Measurements from ENCODE around the gene C15orf61. TPM values are rescaled to one million over a fixed set of nuclear protein-coding genes. Genes with fewer than 3 reads are reported as not detected.

C15orf61 gene
- 10 to 100 TPM in 7 of 10 donors, 1 to 10 TPM in 3; 6.9 to 15.0 (median 11.9) TPM for total RNA-seq
- polyA plus RNA-seq, result 1 to 10 TPM; 2.7 to 5.3 TPM
- long read RNA-seq, donor 1, full-length matches to known transcripts, result 39 of 39 reads
- long read RNA-seq, donor 1, partial matches to known transcripts, result 0 of 39 reads
- long read RNA-seq, donor 1, other reads (novel, unspliced or antisense), result 0 of 39 reads
- long read RNA-seq, donor 2, full-length matches to known transcripts, result 53 of 53 reads
- long read RNA-seq, donor 2, partial matches to known transcripts, result 0 of 53 reads
- long read RNA-seq, donor 2, other reads (novel, unspliced or antisense), result 0 of 53 reads
- long read RNA-seq, donor 3, full-length matches to known transcripts, result 8 of 10 reads
- long read RNA-seq, donor 3, partial matches to known transcripts, result 0 of 10 reads
- long read RNA-seq, donor 3, other reads (novel, unspliced or antisense), result 2 of 10 reads

DNA sequence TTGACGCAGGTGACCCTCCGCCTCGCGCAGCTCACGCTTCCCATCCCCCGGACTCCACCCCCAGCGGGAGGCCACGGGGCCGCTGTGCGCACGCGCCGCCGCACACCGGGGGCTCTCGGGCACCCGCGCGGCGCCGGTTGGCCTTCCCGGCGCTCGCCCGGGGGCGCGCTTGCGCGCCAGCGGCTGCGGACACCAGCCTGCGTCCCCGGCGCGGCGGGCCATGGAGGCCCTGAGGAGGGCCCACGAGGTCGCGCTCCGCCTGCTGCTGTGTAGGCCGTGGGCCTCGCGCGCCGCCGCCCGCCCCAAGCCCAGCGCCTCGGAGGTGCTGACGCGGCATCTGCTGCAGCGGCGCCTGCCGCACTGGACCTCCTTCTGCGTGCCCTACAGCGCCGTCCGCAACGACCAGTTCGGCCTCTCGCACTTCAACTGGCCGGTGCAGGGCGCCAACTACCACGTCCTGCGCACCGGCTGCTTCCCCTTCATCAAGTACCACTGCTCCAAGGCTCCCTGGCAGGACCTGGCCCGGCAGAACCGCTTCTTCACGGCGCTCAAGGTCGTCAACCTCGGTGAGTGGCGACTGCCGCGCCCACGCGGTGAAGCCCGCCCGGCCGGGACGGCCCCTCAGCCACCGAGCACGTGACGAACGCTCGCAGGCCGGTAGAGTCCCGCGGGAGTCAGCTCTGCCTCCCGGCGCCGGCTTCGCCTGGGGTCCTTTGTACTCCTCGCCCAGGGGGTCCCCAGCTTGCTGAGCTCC lies at the start of gene C15orf61:
C15orf61 (plus strand) TSS at position 103 of the 754 bp plus-strand sequence; CDS start at position 221, 118 bp downstream.
- peak within 1 kb of the TSS; percentile 55 to 82 (median 76) for H3K4me3 ChIP-seq
- TF ChIP-seq, protein P1, sequence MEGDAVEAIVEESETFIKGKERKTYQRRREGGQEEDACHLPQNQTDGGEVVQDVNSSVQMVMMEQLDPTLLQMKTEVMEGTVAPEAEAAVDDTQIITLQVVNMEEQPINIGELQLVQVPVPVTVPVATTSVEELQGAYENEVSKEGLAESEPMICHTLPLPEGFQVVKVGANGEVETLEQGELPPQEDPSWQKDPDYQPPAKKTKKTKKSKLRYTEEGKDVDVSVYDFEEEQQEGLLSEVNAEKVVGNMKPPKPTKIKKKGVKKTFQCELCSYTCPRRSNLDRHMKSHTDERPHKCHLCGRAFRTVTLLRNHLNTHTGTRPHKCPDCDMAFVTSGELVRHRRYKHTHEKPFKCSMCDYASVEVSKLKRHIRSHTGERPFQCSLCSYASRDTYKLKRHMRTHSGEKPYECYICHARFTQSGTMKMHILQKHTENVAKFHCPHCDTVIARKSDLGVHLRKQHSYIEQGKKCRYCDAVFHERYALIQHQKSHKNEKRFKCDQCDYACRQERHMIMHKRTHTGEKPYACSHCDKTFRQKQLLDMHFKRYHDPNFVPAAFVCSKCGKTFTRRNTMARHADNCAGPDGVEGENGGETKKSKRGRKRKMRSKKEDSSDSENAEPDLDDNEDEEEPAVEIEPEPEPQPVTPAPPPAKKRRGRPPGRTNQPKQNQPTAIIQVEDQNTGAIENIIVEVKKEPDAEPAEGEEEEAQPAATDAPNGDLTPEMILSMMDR (IDR thresholded peaks at IDR 0.05), result peak in 3 of 9 donors; percentile 6 to 25 (median 21)
- no peaks in the 10 kb centered on the region for H3K27me3 ChIP-seq
- no peaks in the 10 kb centered on the region for H3K9me3 ChIP-seq
- 1% methylated on average over 89 to 94 of the region's 94 CpGs for WGBS, 2 donors
- peaks cover 0 to 19% (median 0%) of the 10 kb centered on the region in 9 donors for H3K36me3 ChIP-seq
- intact Hi-C loops (cut with DNase I), result loop anchor here in 4 of 10 donors (1.0 to 10.0 kb wide), 4 partner anchors 21 to 316 kb away; partner anchors contain the start of gene MAP2K5 (in 3 of the 4)
- H3K27ac ChIP-seq, result peak within 1 kb of the TSS; percentile 92 to 99 (median 97)
- H3K4me1 ChIP-seq, result peaks cover 0 to 40% (median 29%) of the 10 kb centered on the region in 9 donors
- DNase-seq, result peak; percentile 82 to 89
- peak; percentile 90 to 95 (median 92) for ATAC-seq

DNA sequence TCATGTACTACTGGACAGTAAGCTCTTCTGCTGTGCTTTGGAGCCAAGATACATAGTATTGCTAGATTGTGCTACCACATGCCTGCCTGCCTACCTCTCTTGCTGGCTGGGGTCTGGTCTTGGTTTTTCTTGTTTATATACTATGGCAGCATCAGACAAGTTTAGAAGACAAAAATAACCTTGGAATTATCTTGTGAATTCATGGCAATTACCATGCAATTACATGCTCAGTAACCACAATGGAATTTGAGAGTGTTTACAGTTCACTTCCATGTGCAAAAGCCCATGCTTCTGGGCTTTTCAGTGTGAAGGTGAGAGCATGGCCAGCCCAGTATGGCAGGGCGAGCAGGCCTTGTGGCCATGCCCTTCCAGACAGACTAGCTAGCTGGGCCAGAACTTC lies 48.0 kb upstream of the C15orf61 start:
- H3K9me3 ChIP-seq, result no peaks in the 10 kb centered on the region
- DNase-seq, result no peak
- H3K4me1 ChIP-seq, result peaks cover 0 to 3% (median 0%) of the 10 kb centered on the region in 9 donors
- H3K27me3 ChIP-seq, result no peaks in the 10 kb centered on the region
- 100% methylated on average over 1 of the region's 1 CpG for WGBS, 2 donors
- no peak overlapping the region for H3K4me3 ChIP-seq
- TF ChIP-seq, protein P1 (IDR thresholded peaks at IDR 0.05), result no peak
- no peak overlapping the region for H3K27ac ChIP-seq
- no peak for ATAC-seq
- H3K36me3 ChIP-seq, result no peaks in the 10 kb centered on the region
- intact Hi-C loops (cut with DNase I), result no loop called here

DNA sequence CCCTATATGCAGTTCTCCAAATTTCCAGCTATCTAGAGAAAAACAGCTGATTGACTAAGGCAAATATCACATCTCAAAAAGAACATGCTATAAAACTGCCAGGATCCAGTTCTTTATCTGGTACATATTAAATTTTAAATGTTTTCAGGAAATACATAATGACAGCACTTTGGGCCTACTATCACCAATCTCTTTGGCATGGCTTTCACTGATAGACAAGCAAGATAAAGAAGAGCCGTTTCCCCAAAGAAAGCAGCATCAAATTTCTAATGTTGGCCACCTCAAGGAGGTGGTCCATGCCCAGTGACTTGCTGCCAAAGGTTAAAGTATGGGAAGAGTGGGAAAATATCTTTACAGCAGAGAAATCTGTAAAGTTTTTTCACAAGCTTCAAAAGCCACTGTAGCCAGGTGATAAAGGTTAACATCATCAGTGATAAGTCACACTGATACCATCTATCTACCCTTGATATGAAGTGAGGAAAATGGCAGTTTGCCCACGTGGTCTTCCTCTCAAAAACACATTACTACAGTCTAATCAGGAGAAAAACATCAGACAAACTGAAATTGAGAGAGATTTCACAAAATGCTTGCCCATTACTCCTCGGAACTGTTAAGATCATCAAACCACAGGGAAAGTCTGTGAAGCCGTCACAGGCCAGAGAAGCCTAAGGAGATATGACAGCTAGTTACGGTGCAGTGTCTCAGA lies 46.4 kb upstream of the C15orf61 start:
- Histone ChIP-seq H3K9me3 (no peaks in the 10 kb centered on the region), H3K4me3 (no peak overlapping the region), H3K36me3 (no peaks in the 10 kb centered on the region), H3K27me3 (no peaks in the 10 kb centered on the region), H3K4me1 (peaks cover 0 to 3% (median 0%) of the 10 kb centered on the region in 9 donors), H3K27ac (no peak overlapping the region)
- TF ChIP-seq, protein P1 (IDR thresholded peaks at IDR 0.05), result no peak
- 86 to 89% methylated on average over 5 of the region's 5 CpGs for WGBS, 2 donors
- ATAC-seq (no peak), DNase-seq (no peak)
- intact Hi-C loops (cut with DNase I), result no loop called here

All from heart right ventricle (tissue), 16 donors.